Cardiac septum (tissue), 1 donor: ENCODE measurements around the gene POR. TPM values are rescaled to one million over a fixed set of nuclear protein-coding genes. Genes with fewer than 3 reads are reported as not detected.

ENCODE experiments used
- DNase-seq: peaks from one replicate; pipeline ENCODE4 v3.0.0-alpha.2; 2020; ENCODE audit warnings: low spot score
- intact Hi-C: fragments of 100-400 bp; cut with DNase I; formaldehyde crosslinking; loops from one replicate; pipeline ENCODE4 v1.14.0; 2022
- total RNA-seq: library from RNA; stranded (reverse); fragmentation: NEBNext Ultra II Directional; extraction: Animal tissue kit (Norgen Biotek cat#: 25700); gene quantifications from one replicate; pipeline ENCODE4 v1.2.1, GENCODE V29; 2021
- donor health status: DM: no; HTN: no; CAD: no.

The POR gene
- total RNA-seq, 1 donor from 2014 or later = 39.7 TPM

DNA sequence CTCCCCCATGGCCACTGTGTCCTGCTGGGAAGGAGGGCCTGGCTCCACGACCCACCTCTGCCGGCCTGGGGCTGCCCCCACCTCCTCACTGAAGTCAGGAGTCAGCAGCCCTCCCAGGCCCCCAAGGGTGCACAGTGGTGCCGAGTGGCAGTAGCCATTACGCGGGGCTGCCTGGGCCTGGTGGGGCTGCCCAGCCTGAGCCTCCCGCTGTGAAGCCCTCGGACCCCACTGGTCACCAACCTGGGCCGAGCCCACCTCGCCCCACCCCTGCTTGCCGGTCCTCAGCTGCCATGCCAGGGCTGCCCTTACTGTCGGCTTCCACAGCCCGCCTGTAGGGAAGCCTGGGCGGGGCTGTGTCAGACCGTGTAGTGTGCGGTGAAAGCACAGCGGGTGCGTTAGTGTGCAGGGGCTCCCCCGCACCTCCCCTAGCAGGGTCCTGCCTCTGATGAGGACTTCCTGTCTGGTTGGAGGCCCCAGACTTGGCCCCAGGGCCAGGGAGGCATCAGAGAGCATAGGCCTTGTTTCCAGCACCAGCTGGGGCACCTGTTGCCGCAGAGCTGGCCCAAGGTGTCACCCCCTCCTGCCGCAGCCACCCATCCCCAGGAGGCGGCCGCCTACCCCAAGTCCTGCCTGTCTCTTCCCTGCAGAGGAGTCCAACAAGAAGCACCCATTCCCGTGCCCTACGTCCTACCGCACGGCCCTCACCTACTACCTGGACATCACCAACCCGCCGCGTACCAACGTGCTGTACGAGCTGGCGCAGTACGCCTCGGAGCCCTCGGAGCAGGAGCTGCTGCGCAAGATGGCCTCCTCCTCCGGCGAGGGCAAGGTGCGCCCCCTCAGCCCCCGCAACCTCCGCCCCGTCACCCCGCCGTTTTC, 69.4 kb downstream of the POR start:
- DNase-seq = no peak
- intact Hi-C loops = no loop called here

GRCh38 chr7:75985009-75985517, 70.1 kb downstream of the POR start:
- intact Hi-C loops = no loop called here
- DNase-seq = no peak

DNA sequence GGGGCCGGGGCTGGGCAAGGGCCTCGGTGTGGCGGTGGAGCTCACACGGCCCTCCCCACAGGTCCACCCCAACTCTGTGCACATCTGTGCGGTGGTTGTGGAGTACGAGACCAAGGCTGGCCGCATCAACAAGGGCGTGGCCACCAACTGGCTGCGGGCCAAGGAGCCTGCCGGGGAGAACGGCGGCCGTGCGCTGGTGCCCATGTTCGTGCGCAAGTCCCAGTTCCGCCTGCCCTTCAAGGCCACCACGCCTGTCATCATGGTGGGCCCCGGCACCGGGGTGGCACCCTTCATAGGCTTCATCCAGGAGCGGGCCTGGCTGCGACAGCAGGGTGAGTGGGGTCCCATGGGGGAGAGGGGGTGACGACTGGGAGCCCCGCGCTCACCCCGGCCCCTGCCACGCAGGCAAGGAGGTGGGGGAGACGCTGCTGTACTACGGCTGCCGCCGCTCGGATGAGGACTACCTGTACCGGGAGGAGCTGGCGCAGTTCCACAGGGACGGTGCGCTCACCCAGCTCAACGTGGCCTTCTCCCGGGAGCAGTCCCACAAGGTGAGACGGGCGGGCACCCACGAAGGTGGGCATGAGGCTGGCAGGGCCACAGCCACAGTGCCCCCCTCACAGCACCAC, 70.7 kb downstream of the POR start:
- no peak for DNase-seq
- intact Hi-C loops = no loop called here

GRCh38 chr7:75986147-75986781, 71.3 kb downstream of the POR start:
- DNase-seq = no peak
- intact Hi-C loops = no loop called here

GRCh38 chr7:75987026-75987804, 72.3 kb downstream of the POR start:
- DNase-seq = no peak
- intact Hi-C loops = no loop called here

DNA sequence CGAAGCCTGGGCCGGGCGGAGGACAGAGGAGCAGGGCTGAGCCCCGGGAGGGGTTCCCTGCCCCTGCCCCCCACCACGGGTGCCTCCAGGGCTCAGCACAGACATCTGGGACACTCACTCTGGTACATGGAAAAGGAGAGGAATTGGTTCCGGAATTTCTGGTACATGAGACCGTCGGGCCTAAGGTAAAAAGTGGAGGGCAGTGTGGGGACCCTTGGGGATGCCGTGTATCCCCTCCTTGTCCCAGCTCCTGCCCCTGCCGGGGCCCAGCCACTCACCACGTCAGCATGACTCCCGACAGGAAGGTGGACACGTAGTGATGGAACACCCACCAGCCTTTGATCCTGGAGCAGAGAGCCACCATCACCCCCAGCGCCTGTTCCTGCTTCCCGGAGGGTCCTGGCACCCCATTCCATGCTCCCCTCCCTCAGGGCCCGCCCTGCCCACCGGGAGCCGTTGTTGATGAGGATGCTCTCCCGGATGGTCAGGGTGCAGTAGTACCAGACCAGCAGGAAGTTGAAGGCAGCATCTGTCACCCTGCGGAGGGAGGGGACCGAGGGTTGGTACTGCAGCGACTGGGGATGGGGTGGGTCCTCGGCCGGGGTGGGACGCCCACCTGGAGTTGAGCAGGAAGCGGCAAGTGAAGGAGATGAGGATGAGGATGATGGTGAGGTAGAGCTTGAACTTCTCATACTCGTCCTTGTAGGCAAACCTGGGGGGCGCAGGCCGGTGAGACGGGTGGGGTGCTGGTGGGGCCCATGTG, 73.0 kb downstream of the POR start:
- no peak for DNase-seq

GRCh38 chr7:75988568-75989499, 73.9 kb downstream of the POR start:
- peak; percentile 87 for DNase-seq
- intact Hi-C loops = no loop called here

More for the DNA sequence above, 73.0 kb downstream of the POR start:
- intact Hi-C loops = no loop called here

- intact Hi-C loops = no loop called here
Observed at GRCh38 chr7:75989500-75990388, 74.8 kb downstream of the POR start.

DNA sequence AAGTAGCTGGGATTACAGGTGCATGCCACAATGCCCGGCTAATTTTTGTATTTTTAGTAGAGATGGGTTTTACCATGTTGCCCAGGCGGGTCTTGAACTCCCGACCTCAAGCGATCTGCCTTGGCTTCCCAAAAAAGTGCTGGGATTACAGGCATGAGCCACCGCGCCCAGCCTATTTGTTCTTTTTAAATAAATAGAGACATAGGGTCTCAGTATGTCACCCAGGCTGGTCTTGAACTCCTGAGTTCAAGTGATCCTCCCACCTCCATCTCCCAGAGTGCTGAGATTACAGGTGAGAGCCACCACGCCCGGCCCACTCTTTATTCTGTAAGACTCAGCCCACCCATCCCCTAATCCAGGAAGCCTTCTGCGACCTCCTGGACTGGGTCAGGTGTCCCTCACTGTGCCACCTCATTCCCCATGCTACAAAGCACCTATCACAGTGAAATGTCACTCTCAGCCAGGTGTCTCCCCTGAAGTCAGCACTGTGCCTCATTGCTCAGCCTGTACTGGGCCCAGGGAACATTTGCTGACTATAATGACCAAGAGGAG, 76.7 kb downstream of the POR start:
- intact Hi-C loops = no loop called here
- DNase-seq = peak; percentile 66

More at GRCh38 chr7:75989500-75990388, 74.8 kb downstream of the POR start:
- DNase-seq = no peak

- peak; percentile 76 for DNase-seq
- intact Hi-C loops = no loop called here
Observed at GRCh38 chr7:75992083-75992755, 77.3 kb downstream of the POR start.

- intact Hi-C loops = loop anchor here (2.0 kb wide), 1 partner anchor 25 kb away; no protein-coding TSS in a partner anchor
- peak; percentile 78 for DNase-seq
Observed at GRCh38 chr7:75993689-75994387, 78.9 kb downstream of the POR start.

DNA sequence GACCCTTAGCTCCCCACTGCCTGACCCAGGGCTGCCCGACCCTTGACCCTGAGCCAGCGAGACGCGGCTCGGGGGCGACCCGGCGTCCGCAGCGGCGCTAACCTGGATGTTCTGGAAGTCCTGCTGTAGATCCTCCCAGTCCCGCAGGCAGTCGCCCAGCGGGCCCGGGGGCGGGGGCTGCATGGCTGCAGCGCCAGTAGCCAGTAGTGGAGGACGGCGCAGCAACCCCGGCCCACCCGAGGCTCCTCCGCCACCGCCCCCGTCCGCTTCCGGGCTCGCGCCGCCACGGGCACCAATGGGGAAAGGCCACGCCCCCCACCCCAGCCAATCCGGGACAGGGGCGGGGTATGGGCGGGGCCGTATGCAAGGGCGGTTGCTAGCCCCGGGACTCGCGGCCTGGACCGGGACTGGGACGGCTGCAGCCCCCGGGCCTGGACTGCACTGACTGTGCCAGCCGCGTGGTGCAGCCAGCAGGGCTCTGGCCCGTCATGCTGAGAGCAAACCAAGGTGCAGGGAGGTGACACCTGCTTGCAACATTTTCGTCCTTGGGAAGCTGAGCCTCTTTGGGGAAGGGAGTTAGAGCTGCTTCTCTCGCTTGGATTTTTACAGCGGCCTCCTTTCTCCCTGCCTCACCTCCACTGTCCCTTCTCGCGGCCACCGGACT, 79.6 kb downstream of the POR start, which contains the start of gene TMEM120A:
TSS of gene TMEM120A (minus strand) at position 208 of the 664 bp plus-strand sequence. CDS start at position 183, 25 bp downstream.
- DNase-seq = peak; percentile 98
- intact Hi-C loops = loop anchor here (2.0 to 5.0 kb wide), 2 partner anchors 26 to 47 kb away; no protein-coding TSS in a partner anchor

DNA sequence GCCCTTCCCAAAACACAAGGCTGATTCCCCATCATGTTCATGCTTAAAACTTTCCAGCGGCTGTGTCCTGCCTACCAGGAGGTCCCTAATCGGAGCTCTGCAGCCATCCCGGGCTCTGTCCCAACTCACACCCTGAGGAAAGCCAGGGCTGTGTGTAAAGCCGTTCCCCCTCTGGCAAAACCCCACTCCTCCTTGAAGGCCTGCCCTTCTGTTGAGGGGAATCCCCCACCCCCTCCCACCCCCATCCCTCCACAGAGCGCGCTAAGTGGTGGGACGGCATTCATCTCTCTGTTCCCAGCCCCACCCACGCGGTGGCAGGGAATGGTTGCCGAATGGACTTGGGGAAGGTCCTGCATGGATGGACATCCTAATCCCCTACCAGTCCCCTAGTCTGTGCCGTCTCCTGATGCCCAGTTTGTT, 80.1 kb downstream of the POR start:
- intact Hi-C loops = loop anchor here (2.0 to 5.0 kb wide), 2 partner anchors 26 to 48 kb away; no protein-coding TSS in a partner anchor
- no peak for DNase-seq

- DNase-seq = no peak
- intact Hi-C loops = loop anchor here (2.0 to 5.0 kb wide), 2 partner anchors 27 to 49 kb away; no protein-coding TSS in a partner anchor
Observed at GRCh38 chr7:75995996-75996395, 81.0 kb downstream of the POR start.
